ENCODE data around the gene FKBP8.

FKBP8 gene

GRCh38 chr19:18483119-18483890, 60.1 kb downstream of the FKBP8 start:
- no peak for TF ChIP-seq PATZ1 (CRISPR knock-in tag; IDR thresholded peaks at IDR 0.05; ENCODE audit: borderline replicate concordance)
- no peak for TF ChIP-seq CSRNP3 (CRISPR knock-in tag; IDR thresholded peaks at IDR 0.05)
- TF ChIP-seq ZNF8 (CRISPR knock-in tag; IDR thresholded peaks at IDR 0.05): no peak
- TF ChIP-seq CSDC2 (CRISPR knock-in tag; IDR thresholded peaks at IDR 0.05): no peak
- no peak for TF ChIP-seq OSR1 (CRISPR knock-in tag; IDR thresholded peaks at IDR 0.05)
- TF ChIP-seq ESRRG (CRISPR knock-in tag; IDR thresholded peaks at IDR 0.05): no peak
- TF ChIP-seq TOX (CRISPR knock-in tag; IDR thresholded peaks at IDR 0.05; ENCODE audit: borderline replicate concordance): no peak
- TF ChIP-seq GLIS3 (CRISPR knock-in tag; IDR thresholded peaks at IDR 0.05): no peak
- TF ChIP-seq CREB5 (CRISPR knock-in tag; IDR thresholded peaks at IDR 0.05; ENCODE audit: low read depth): no peak
- no peak for TF ChIP-seq TCF4 (CRISPR knock-in tag; IDR thresholded peaks at IDR 0.05; ENCODE audit: borderline replicate concordance)
- no peak for TF ChIP-seq ISL1 (CRISPR knock-in tag; IDR thresholded peaks at IDR 0.05)
- no peak for ATAC-seq
